Fibroblast of peridontal ligament (primary cell): ENCODE measurements around the gene NKX1-1.

Experiments
- DNase-seq: peaks from one replicate; pipeline ENCODE4 v3.0.0-alpha.2; 2010; ENCODE audit errors: extremely low read depth

The NKX1-1 gene

GRCh38 chr4:1385373-1386340, 20.6 kb downstream of the NKX1-1 start:
- DNase-seq, result no peak

- DNase-seq, result no peak
Measured at GRCh38 chr4:1384675-1385372, 21.4 kb downstream of the NKX1-1 start.

- DNase-seq, result no peak
Measured at GRCh38 chr4:1383728-1384591, 22.3 kb downstream of the NKX1-1 start.

GRCh38 chr4:1382776-1383727, 23.2 kb downstream of the NKX1-1 start:
- DNase-seq, result no peak

- no peak for DNase-seq
Measured at GRCh38 chr4:1381944-1382541, 24.2 kb downstream of the NKX1-1 start.

- DNase-seq, result no peak
Measured at GRCh38 chr4:1381181-1381621, 25.0 kb downstream of the NKX1-1 start.

- DNase-seq, result no peak
Measured at GRCh38 chr4:1380368-1381151, 25.7 kb downstream of the NKX1-1 start.

- DNase-seq, result no peak
Measured at GRCh38 chr4:1379801-1380331, 26.4 kb downstream of the NKX1-1 start.

- DNase-seq, result no peak
Measured at GRCh38 chr4:1379351-1379781, 26.9 kb downstream of the NKX1-1 start.

GRCh38 chr4:1378559-1379231, 27.5 kb downstream of the NKX1-1 start:
- no peak for DNase-seq

- DNase-seq, result no peak
Measured at GRCh38 chr4:1377606-1378261, 28.5 kb downstream of the NKX1-1 start.

GRCh38 chr4:1376841-1377605, 29.2 kb downstream of the NKX1-1 start:
- no peak for DNase-seq

- no peak for DNase-seq
Measured at GRCh38 chr4:1376391-1376840, 29.8 kb downstream of the NKX1-1 start.

- no peak for DNase-seq
Measured at GRCh38 chr4:1375761-1376322, 30.4 kb downstream of the NKX1-1 start.

- DNase-seq, result no peak
Measured at GRCh38 chr4:1375051-1375721, 31.1 kb downstream of the NKX1-1 start.

- no peak for DNase-seq
Measured at GRCh38 chr4:1374706-1375045, 31.6 kb downstream of the NKX1-1 start.
